Measurements from ENCODE around the gene TMEM132D.

The TMEM132D gene

DNA sequence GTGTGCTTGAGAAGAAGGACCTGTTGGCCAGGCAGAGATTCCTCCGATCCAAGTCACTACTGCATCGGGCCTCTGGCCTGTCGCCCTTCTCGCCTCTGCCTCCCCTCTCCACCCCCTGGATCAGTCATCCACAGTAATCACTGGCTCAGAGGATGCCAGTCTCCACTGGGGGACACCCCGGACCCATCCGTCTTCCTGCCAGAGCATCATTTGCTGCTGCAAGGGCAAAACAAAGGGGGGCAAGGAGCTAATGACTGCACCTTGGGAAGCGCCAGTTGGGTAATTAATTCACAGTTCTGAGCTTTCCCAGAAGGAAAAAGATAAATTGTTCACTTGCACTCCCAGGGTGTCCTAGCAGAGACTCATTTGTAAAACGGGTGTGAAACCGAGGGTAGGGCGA, 835.1 kb downstream of the TMEM132D start:
- H3K4me3 ChIP-seq (ENCODE audit: low read depth, low read length) = no peak overlapping the region
- TF ChIP-seq, protein P1, sequence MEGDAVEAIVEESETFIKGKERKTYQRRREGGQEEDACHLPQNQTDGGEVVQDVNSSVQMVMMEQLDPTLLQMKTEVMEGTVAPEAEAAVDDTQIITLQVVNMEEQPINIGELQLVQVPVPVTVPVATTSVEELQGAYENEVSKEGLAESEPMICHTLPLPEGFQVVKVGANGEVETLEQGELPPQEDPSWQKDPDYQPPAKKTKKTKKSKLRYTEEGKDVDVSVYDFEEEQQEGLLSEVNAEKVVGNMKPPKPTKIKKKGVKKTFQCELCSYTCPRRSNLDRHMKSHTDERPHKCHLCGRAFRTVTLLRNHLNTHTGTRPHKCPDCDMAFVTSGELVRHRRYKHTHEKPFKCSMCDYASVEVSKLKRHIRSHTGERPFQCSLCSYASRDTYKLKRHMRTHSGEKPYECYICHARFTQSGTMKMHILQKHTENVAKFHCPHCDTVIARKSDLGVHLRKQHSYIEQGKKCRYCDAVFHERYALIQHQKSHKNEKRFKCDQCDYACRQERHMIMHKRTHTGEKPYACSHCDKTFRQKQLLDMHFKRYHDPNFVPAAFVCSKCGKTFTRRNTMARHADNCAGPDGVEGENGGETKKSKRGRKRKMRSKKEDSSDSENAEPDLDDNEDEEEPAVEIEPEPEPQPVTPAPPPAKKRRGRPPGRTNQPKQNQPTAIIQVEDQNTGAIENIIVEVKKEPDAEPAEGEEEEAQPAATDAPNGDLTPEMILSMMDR (IDR thresholded peaks at IDR 0.05; ENCODE audit: insufficient read depth, low read length, missing control alignments) = no peak
- POLR2A ChIA-PET = no interaction called here
- DNase-seq (ENCODE audit: low read depth, low spot score) = no peak
- CTCF ChIA-PET = no interaction called here

- no peak for DNase-seq (ENCODE audit: low read depth, low spot score)
- H3K4me3 ChIP-seq (ENCODE audit: low read depth, low read length) = no peak overlapping the region
- TF ChIP-seq, protein P1 (IDR thresholded peaks at IDR 0.05; ENCODE audit: insufficient read depth, low read length, missing control alignments) = no peak
- CTCF ChIA-PET = no interaction called here
- POLR2A ChIA-PET = no interaction called here
These were observed 836.3 kb downstream of the TMEM132D start for GRCh38 chr12:129067491-129067890.

GRCh38 chr12:129064209-129064855, 839.5 kb downstream of the TMEM132D start:
- H3K4me3 ChIP-seq (ENCODE audit: low read depth, low read length) = no peak overlapping the region
- POLR2A ChIA-PET = no interaction called here
- no peak for DNase-seq (ENCODE audit: low read depth, low spot score)

DNA sequence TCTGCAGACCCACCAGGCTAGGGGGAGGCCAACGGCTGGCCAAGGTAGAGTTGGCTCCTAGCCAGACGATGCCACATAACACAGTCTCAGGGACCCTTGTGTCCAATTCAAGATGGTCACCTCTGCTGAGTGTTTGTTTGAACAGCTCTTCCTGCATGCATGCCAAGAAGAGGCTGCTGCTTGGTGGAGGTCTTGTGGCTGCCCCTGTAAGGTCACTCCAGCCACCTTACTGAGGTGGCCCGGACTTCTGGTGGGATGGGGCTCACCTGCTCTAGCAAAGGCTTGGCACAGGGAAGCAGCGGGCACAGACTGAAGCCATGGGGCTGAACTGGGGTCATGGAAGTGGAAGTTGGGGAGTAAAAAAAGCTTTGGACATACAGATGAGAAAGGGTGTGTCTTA, 840.2 kb downstream of the TMEM132D start:
- no peak for DNase-seq (ENCODE audit: low read depth, low spot score)
- no peak overlapping the region for H3K4me3 ChIP-seq (ENCODE audit: low read depth, low read length)
- ChIA-PET POLR2A (no interaction called here), CTCF (no interaction called here)
- TF ChIP-seq, protein P1 (IDR thresholded peaks at IDR 0.05; ENCODE audit: insufficient read depth, low read length, missing control alignments) = no peak

More at GRCh38 chr12:129064209-129064855, 839.5 kb downstream of the TMEM132D start:
- CTCF ChIA-PET = no interaction called here
- TF ChIP-seq, protein P1 (IDR thresholded peaks at IDR 0.05; ENCODE audit: insufficient read depth, low read length, missing control alignments) = no peak

- ChIA-PET POLR2A (no interaction called here), CTCF (no interaction called here)
These were observed 850.6 kb downstream of the TMEM132D start for GRCh38 chr12:129053232-129053631.

DNA sequence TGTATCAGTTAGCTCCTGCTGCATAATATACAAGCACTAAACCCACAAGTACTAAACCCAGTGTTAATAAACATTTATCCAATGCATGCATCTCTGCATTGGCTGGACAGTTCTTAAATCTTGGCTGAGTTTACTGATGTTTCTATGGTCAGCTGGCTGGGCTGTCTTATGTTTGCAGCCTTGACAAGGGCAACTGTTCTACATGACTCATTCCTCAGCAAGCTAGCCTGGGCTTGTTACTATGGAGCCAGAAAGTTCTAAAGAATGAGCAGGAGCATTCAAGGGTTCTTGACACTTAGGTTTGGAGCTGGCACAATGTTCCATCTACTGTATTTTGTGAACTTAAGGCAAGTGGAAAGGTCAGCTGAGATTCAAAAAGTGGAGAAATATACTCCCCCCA, 851.5 kb downstream of the TMEM132D start:
- ChIA-PET POLR2A (no interaction called here), CTCF (no interaction called here)
- TF ChIP-seq, protein P1 (IDR thresholded peaks at IDR 0.05; ENCODE audit: insufficient read depth, low read length, missing control alignments) = no peak
- no peak overlapping the region for H3K4me3 ChIP-seq (ENCODE audit: low read depth, low read length)
- no peak for DNase-seq (ENCODE audit: low read depth, low spot score)

More at GRCh38 chr12:129053232-129053631, 850.6 kb downstream of the TMEM132D start:
- TF ChIP-seq, protein P1 (IDR thresholded peaks at IDR 0.05; ENCODE audit: insufficient read depth, low read length, missing control alignments) = no peak
- H3K4me3 ChIP-seq (ENCODE audit: low read depth, low read length) = no peak overlapping the region
- no peak for DNase-seq (ENCODE audit: low read depth, low spot score)
